ENCODE measurements around the gene BRWD1. TPM values are rescaled to one million over a fixed set of nuclear protein-coding genes. Genes with fewer than 3 reads are reported as not detected.
A peak's percentile ranks its signal among the peaks of the same experiment; 100 is the strongest.

BRWD1 gene
- total RNA-seq, 1 donor from 2014 or later = 39.0 TPM

DNA sequence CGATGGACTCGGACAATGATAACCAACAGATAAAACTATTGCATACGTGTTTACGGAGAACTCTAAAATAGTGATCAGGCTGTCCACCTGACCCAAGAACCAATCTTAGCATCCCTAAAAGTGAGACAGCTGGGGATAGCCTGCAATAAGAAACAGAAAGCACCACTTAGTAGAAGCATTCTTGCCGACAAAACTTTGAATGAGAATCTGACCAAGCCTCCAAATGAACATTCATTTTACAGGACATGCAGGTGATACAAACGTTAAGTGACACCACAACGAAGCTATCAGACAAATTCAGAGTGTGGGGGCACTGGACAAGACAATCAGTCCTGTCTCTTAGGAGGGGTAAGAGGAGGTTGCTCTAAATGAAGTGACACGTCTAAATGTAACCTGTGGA, 131.4 kb downstream of the BRWD1 start:
- ATAC-seq = no peak
- H3K27ac ChIP-seq = no peak overlapping the region
- intact Hi-C loops (cut with DNase I) = no loop called here
- H3K4me1 ChIP-seq = peaks cover 25% of the 10 kb centered on the region
- no peaks in the 10 kb centered on the region for H3K9me3 ChIP-seq
- TF ChIP-seq, protein P1, sequence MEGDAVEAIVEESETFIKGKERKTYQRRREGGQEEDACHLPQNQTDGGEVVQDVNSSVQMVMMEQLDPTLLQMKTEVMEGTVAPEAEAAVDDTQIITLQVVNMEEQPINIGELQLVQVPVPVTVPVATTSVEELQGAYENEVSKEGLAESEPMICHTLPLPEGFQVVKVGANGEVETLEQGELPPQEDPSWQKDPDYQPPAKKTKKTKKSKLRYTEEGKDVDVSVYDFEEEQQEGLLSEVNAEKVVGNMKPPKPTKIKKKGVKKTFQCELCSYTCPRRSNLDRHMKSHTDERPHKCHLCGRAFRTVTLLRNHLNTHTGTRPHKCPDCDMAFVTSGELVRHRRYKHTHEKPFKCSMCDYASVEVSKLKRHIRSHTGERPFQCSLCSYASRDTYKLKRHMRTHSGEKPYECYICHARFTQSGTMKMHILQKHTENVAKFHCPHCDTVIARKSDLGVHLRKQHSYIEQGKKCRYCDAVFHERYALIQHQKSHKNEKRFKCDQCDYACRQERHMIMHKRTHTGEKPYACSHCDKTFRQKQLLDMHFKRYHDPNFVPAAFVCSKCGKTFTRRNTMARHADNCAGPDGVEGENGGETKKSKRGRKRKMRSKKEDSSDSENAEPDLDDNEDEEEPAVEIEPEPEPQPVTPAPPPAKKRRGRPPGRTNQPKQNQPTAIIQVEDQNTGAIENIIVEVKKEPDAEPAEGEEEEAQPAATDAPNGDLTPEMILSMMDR (IDR thresholded peaks at IDR 0.05) = no peak
- H3K36me3 ChIP-seq = peaks cover 4% of the 10 kb centered on the region
- no peaks in the 10 kb centered on the region for H3K27me3 ChIP-seq (ENCODE audit: low read depth)
- no peak for DNase-seq
- peak overlapping the region; percentile 85 for H3K4me3 ChIP-seq

DNA sequence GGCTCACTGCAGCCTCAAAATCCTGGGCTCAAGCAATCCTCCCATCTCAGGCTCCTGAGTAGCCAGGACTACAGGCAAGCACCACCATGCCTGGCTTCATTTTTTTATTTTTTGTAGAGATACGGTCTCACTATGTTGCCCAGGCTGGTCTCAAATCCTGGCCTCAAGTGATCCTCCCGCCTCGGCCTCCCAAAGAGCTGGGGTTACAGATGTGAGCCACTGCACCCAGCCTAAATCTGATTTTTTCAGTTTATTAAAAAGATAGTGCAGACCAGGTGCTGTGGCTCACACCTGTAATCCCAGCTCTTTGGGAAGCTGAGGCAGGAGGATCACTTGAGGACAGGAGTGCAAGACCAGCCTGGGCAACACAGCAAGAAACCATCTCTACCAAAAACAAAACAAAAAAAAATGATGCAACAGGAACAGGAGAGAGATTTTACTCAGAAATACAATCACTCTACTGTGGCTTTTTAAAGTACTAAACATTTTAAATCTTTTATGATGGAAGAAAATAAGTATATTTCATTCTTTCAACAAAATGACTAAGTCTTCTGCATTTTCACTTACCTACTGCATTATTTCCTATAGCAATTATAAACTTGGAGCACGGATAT, 132.1 kb downstream of the BRWD1 start:
- Histone ChIP-seq H3K4me3 (no peak overlapping the region), H3K4me1 (peaks cover 25% of the 10 kb centered on the region), H3K36me3 (peaks cover 4% of the 10 kb centered on the region), H3K27ac (no peak overlapping the region), H3K27me3 (ENCODE audit: low read depth) (no peaks in the 10 kb centered on the region), H3K9me3 (no peaks in the 10 kb centered on the region)
- TF ChIP-seq, protein P1 (IDR thresholded peaks at IDR 0.05) = no peak
- DNase-seq = no peak
- intact Hi-C loops (cut with DNase I) = no loop called here
- ATAC-seq = no peak

DNA sequence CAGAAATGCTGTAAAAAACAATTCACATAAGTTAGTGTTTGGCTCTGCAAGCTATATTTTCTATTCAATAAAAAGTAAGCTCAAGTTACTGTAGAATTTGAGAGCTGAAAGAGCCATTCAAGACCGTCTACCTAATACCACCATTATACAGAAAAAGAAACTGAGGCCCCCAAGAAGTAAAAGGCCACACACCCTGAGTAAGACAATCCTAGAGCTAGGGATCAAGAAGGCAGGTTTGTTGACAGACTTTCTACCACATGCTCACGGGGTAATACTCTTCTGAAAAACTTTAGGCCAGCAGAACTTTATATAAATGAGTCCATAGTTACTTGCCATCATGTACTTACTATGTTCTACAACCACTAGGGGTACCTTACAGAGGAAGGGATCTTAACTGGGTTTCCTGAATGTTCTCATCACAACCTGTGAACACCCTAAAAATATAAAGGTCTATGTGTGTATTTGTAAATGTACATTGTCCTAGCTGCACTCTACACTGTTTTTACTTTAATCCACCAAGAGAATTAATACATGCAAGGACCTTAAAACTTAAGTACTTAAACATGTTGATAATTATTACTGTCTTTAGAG, 132.9 kb downstream of the BRWD1 start:
- Histone ChIP-seq H3K4me3 (no peak overlapping the region), H3K9me3 (no peaks in the 10 kb centered on the region), H3K27ac (no peak overlapping the region), H3K27me3 (ENCODE audit: low read depth) (no peaks in the 10 kb centered on the region), H3K4me1 (peaks cover 25% of the 10 kb centered on the region), H3K36me3 (peaks cover 4% of the 10 kb centered on the region)
- intact Hi-C loops (cut with DNase I) = no loop called here
- DNase-seq = no peak
- no peak for ATAC-seq
- TF ChIP-seq, protein P1 (IDR thresholded peaks at IDR 0.05) = no peak

DNA sequence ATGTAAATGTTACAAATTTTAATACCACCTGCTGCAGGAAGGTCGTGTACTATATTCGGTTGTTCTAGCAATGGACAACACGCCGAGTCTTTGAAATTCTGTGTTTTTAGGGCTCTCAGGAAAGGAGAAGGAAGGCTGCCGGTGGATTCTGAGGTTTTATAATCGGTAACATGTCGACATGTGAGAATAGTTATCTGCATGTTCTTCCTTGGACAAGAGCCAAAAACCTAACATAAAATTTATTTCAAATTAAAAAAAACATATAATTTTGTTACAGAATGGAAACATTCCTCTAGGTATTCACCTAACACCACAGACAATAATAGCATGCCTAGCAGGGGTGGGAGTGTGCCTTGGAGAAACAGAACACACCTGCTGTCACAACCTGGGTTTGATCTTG, 135.0 kb downstream of the BRWD1 start:
- no peak overlapping the region for H3K4me3 ChIP-seq
- DNase-seq (no peak), ATAC-seq (no peak)
- peaks cover 15% of the 10 kb centered on the region for H3K4me1 ChIP-seq
- no peaks in the 10 kb centered on the region for H3K9me3 ChIP-seq
- no peak overlapping the region for H3K27ac ChIP-seq
- H3K27me3 ChIP-seq (ENCODE audit: low read depth) = no peaks in the 10 kb centered on the region
- peaks cover 14% of the 10 kb centered on the region for H3K36me3 ChIP-seq
- TF ChIP-seq, protein P1 (IDR thresholded peaks at IDR 0.05) = no peak
- intact Hi-C loops (cut with DNase I) = no loop called here

DNA sequence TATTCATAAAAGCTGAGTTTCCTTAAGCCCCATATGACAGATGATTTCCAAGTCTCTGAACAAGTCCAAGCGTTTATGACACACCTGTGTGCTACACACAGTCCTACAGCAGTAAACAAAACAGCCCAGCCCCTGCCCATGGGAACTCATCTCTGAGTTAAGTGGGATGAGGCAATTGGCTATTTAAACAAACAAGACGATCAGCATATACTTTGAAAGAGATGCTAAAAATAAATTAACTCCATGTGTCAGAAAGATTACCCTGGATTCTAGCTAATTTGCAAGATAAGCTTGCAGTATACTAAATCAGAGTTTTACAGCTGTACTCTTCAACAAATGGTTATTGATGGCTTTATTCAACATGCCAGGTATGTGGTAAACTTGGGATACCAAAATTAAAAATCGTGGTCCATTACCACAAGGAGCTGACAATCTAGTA, 137.1 kb downstream of the BRWD1 start:
- Histone ChIP-seq H3K4me1 (peaks cover under 1% of the 10 kb centered on the region), H3K27ac (no peak overlapping the region), H3K36me3 (peaks cover 21% of the 10 kb centered on the region), H3K4me3 (no peak overlapping the region), H3K27me3 (ENCODE audit: low read depth) (no peaks in the 10 kb centered on the region), H3K9me3 (no peaks in the 10 kb centered on the region)
- no peak for ATAC-seq
- intact Hi-C loops (cut with DNase I) = no loop called here
- TF ChIP-seq, protein P1 (IDR thresholded peaks at IDR 0.05) = no peak
- no peak for DNase-seq
